GM13976 (cell line): Measurements from ENCODE around the gene SH3PXD2B.

Experiments
- DNase-seq: peaks from one replicate; pipeline ENCODE4 v3.0.0; 2012; ENCODE audit warnings: low spot score
- in situ Hi-C: fragments of 300-500 bp; cut with MboI; formaldehyde crosslinking; loops from one replicate; pipeline ENCODE4 v1.12.0; 2022; ENCODE audit warnings: low sequenced_read_pairs, mixed read lengths, inconsistent platforms; ENCODE audit not compliant: unreplicated experiment
- TF ChIP-seq, protein P1 (sequence below): IDR thresholded peaks from 2 replicates; pipeline ENCODE4 v1.5.1; 2012; ENCODE audit warnings: borderline replicate concordance, mild to moderate bottlenecking; ENCODE audit not compliant: insufficient read depth; ENCODE audit errors: extremely low read depth, missing control alignments, control extremely low read depth

The SH3PXD2B gene

GRCh38 chr5:172281346-172281745, 173.0 kb downstream of the SH3PXD2B start:
- in situ Hi-C loops: loop anchor here (10.0 kb wide), 1 partner anchor 167 kb away; no protein-coding TSS in a partner anchor
- TF ChIP-seq, protein P1, sequence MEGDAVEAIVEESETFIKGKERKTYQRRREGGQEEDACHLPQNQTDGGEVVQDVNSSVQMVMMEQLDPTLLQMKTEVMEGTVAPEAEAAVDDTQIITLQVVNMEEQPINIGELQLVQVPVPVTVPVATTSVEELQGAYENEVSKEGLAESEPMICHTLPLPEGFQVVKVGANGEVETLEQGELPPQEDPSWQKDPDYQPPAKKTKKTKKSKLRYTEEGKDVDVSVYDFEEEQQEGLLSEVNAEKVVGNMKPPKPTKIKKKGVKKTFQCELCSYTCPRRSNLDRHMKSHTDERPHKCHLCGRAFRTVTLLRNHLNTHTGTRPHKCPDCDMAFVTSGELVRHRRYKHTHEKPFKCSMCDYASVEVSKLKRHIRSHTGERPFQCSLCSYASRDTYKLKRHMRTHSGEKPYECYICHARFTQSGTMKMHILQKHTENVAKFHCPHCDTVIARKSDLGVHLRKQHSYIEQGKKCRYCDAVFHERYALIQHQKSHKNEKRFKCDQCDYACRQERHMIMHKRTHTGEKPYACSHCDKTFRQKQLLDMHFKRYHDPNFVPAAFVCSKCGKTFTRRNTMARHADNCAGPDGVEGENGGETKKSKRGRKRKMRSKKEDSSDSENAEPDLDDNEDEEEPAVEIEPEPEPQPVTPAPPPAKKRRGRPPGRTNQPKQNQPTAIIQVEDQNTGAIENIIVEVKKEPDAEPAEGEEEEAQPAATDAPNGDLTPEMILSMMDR: no peak
- no peak for DNase-seq

- in situ Hi-C loops: loop anchor here (10.0 kb wide), 1 partner anchor 166 kb away; no protein-coding TSS in a partner anchor
- TF ChIP-seq, protein P1: no peak
- DNase-seq: no peak
Observed at GRCh38 chr5:172280929-172281328, 173.4 kb downstream of the SH3PXD2B start.

GRCh38 chr5:172280317-172280716, 174.0 kb downstream of the SH3PXD2B start:
- in situ Hi-C loops: loop anchor here (10.0 kb wide), 1 partner anchor 166 kb away; no protein-coding TSS in a partner anchor
- TF ChIP-seq, protein P1: no peak

DNA sequence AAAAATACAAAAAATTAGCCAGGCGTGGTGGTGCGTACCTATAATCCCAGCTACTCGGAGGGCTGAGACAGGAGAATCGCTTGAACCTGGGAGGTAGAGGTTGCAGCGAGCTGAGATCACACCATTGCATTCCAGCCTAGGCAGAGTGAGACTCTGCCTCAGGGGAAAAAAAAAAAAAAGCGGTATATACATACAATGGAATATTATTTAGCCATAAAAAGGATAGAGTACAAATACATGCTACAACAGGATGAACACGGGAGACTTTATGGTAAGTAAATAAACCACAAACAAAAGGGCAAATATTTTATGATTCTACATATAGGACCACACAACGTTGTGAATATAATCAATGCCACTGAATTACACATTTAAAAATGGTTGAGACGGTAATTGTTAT, 176.0 kb downstream of the SH3PXD2B start:
- in situ Hi-C loops: no loop called here
- TF ChIP-seq, protein P1: no peak
- DNase-seq: no peak

More at GRCh38 chr5:172280317-172280716, 174.0 kb downstream of the SH3PXD2B start:
- DNase-seq: no peak

- no peak for DNase-seq
- TF ChIP-seq, protein P1: no peak
- in situ Hi-C loops: no loop called here
Observed at GRCh38 chr5:172276214-172276613, 178.1 kb downstream of the SH3PXD2B start.
